Keratinocyte (primary cell): ENCODE data around the gene VAT1L. TPM values are rescaled to one million over a fixed set of nuclear protein-coding genes. Genes with fewer than 3 reads are reported as not detected.

Experiments
- DNase-seq: peaks from one replicate; pipeline ENCODE4 v3.0.0-alpha.2; 2011; ENCODE audit warnings: low read depth, missing footprints, low spot score
- FAIRE-seq: peaks from 2 replicates; lab custom pipeline; 2011; peaks lifted over from hg19 to GRCh38; lab: Jason Lieb, UNC
- H2AFZ ChIP-seq: 2 replicates; pipeline ENCODE4 v1.6.0; 2012; ENCODE audit warnings: low read length, control low read depth, inconsistent platforms; ENCODE audit not compliant: control insufficient read depth
- H3K27ac ChIP-seq: 2 replicates; pipeline ENCODE4 v1.5.1; 2011; ENCODE audit warnings: low read length; ENCODE audit not compliant: control insufficient read depth, insufficient read depth
- H3K27me3 ChIP-seq: 3 replicates; pipeline ENCODE4 v1.6.0; 2011; ENCODE audit warnings: low read length; ENCODE audit not compliant: control insufficient read depth, insufficient read depth; ENCODE audit errors: extremely low read depth
- H3K36me3 ChIP-seq, 2 experiments: 2 replicates in 1 of 2; 3 replicates in 1 of 2; pipeline ENCODE4 v1.5.1; 2011; ENCODE audit warnings: low read length in 2 of 2, mild to moderate bottlenecking in 1 of 2; ENCODE audit not compliant: control insufficient read depth in 2 of 2, insufficient read depth in 2 of 2; ENCODE audit errors: extremely low read depth in 1 of 2
- H3K4me1 ChIP-seq: 3 replicates; pipeline ENCODE4 v1.5.1; 2011; ENCODE audit warnings: low read length; ENCODE audit not compliant: control insufficient read depth, insufficient read depth; ENCODE audit errors: extremely low read depth
- H3K4me2 ChIP-seq: 3 replicates; pipeline ENCODE4 v1.6.0; 2011; ENCODE audit warnings: low read depth, low read length; ENCODE audit not compliant: control insufficient read depth, insufficient read depth; ENCODE audit errors: extremely low read depth
- H3K4me3 ChIP-seq, 3 experiments: fragments of 200-600 bp in 1 of 3; sonication (generic) in 1 of 3; 2 replicates in 2 of 3; 3 replicates in 1 of 3; pipeline ENCODE4 v1.5.1; 2011 to 2016; ENCODE audit warnings: low read length in 3 of 3, mild to moderate bottlenecking in 3 of 3, control low read depth in 2 of 3, inconsistent platforms in 1 of 3, low read depth in 1 of 3, mixed read lengths in 1 of 3, mixed run types in 1 of 3, moderate library complexity in 1 of 3; ENCODE audit not compliant: control insufficient read depth in 2 of 3, insufficient read depth in 2 of 3; ENCODE audit errors: extremely low read depth in 1 of 3
- H3K79me2 ChIP-seq: 2 replicates; pipeline ENCODE4 v1.6.0; 2012; ENCODE audit warnings: low read length; ENCODE audit not compliant: control insufficient read depth, insufficient read depth
- H3K9ac ChIP-seq: 3 replicates; pipeline ENCODE4 v1.6.0; 2011; ENCODE audit warnings: low read length; ENCODE audit not compliant: control insufficient read depth, insufficient read depth; ENCODE audit errors: extremely low read depth
- H3K9me1 ChIP-seq: 3 replicates; pipeline ENCODE4 v1.6.0; 2011; ENCODE audit warnings: low read length; ENCODE audit not compliant: control insufficient read depth, insufficient read depth; ENCODE audit errors: extremely low read depth
- H3K9me3 ChIP-seq: 2 replicates; pipeline ENCODE4 v1.5.1; 2012; ENCODE audit warnings: low read depth, low read length; ENCODE audit not compliant: control insufficient read depth
- H4K20me1 ChIP-seq: 3 replicates; pipeline ENCODE4 v1.6.0; 2011; ENCODE audit warnings: low read length; ENCODE audit not compliant: control insufficient read depth, insufficient read depth; ENCODE audit errors: extremely low read depth
- EZH2 ChIP-seq: IDR thresholded peaks from one replicate; pipeline ENCODE4 v1.6.1; 2012; ENCODE audit warnings: inconsistent platforms, mild to moderate bottlenecking, low read length, moderate library complexity
- dilution Hi-C: fragments of 300-500 bp; cut with MboI; formaldehyde crosslinking; loops from one replicate; pipeline ENCODE4 v1.7.0; 2020; ENCODE audit warnings: low sequenced_read_pairs; ENCODE audit not compliant: extremely low pct_ligation_motif_present
- polyA plus RNA-seq, 5 experiments: library from polyadenylated mRNA; depleted of rRNA in 3 of 5; stranded (reverse) in 3 of 5; stranded (forward) in 1 of 5; unstranded in 1 of 5; fragments of >200 nt; gene quantifications; 1 replicate in 1 of 5; 2 replicates in 3 of 5; 3 replicates in 1 of 5; pipeline versions ENCODE4 v1.2.1 to v1.2.3, GENCODE V29; 2011 to 2012; ENCODE audit warnings: missing spikeins in 2 of 5, low read depth in 1 of 5, low replicate concordance in 1 of 5
- TF ChIP-seq, protein P1 (sequence below), 3 experiments: IDR thresholded peaks in 1 of 3; conservative IDR thresholded peaks in 1 of 3; optimal IDR thresholded peaks in 1 of 3; 2 replicates in 2 of 3; 3 replicates in 1 of 3; pipeline versions ENCODE3 to v1.5.1; 2011; ENCODE audit warnings: low read length in 3 of 3, mild to moderate bottlenecking in 3 of 3, moderate library complexity in 2 of 3, control low read depth in 1 of 3, inconsistent platforms in 1 of 3; ENCODE audit not compliant: insufficient read depth in 2 of 3; ENCODE audit errors: extremely low read depth in 1 of 3

Gene VAT1L
- polyA plus RNA-seq, 1 donor (not counting 4 experiments of a cell fraction or from before 2014, with no cell fraction given): not detected

DNA sequence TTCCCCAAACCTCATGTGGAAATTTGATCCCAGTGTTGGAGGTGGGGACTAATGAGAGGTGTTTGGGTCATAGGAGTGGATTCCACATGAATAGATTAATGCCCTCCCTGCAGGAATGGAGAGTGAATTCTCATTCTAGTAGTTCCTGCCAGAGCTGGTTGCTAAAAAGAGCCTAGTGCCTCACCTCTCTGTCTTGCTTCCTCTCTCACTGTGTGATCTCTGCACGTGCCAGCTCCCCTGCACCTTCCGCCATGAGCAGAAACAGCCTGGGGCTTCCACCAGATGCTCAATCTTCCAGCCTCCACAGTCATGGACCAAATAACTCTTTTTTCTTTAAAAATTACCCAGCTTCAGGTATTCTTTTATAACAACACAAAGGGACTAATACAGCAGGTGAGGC lies 161.1 kb downstream of the VAT1L start:
- FAIRE-seq (no peak), DNase-seq (no peak)

DNA sequence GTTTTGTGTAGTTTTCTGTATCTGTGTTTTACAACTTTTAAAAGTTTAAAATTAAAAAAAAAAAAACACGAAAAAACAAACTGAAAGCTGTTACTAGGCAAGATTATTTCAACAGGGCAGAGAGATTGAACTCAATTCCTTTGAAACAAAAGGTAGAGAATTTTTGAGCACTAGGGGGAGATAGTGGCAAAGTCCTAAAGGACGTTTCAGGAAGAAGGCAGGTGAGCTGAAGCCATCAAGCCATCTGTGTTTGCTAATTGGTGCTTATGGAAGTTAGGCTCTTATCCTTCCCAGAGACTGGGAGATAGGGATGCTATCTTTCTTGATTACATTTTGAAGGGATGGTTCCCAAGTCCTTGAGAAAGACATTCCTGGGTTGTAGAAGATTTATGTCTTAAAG lies 163.4 kb downstream of the VAT1L start:
- H3K27ac ChIP-seq: no peak overlapping the region
- dilution Hi-C loops: no loop called here
- H3K4me3 ChIP-seq: no peak overlapping the region
- no peaks in the 10 kb centered on the region for H3K4me1 ChIP-seq
- no peaks in the 10 kb centered on the region for H3K79me2 ChIP-seq
- H3K9me3 ChIP-seq: no peaks in the 10 kb centered on the region
- H3K27me3 ChIP-seq: no peaks in the 10 kb centered on the region
- no peaks in the 10 kb centered on the region for H4K20me1 ChIP-seq
- FAIRE-seq (no peak), DNase-seq (no peak)
- H3K36me3 ChIP-seq: no peaks in the 10 kb centered on the region
- no peak overlapping the region for H3K9ac ChIP-seq
- no peak overlapping the region for H2AFZ ChIP-seq
- H3K9me1 ChIP-seq: no peaks in the 10 kb centered on the region
- no peak overlapping the region for H3K4me2 ChIP-seq
- TF ChIP-seq, protein P1, sequence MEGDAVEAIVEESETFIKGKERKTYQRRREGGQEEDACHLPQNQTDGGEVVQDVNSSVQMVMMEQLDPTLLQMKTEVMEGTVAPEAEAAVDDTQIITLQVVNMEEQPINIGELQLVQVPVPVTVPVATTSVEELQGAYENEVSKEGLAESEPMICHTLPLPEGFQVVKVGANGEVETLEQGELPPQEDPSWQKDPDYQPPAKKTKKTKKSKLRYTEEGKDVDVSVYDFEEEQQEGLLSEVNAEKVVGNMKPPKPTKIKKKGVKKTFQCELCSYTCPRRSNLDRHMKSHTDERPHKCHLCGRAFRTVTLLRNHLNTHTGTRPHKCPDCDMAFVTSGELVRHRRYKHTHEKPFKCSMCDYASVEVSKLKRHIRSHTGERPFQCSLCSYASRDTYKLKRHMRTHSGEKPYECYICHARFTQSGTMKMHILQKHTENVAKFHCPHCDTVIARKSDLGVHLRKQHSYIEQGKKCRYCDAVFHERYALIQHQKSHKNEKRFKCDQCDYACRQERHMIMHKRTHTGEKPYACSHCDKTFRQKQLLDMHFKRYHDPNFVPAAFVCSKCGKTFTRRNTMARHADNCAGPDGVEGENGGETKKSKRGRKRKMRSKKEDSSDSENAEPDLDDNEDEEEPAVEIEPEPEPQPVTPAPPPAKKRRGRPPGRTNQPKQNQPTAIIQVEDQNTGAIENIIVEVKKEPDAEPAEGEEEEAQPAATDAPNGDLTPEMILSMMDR (optimal IDR thresholded peaks at IDR 0.05 in 1 of 3, IDR thresholded peaks at IDR 0.05 in 1 of 3, conservative IDR thresholded peaks at IDR 0.05 in 1 of 3; ENCODE audit: extremely low read depth in 1 of 3, insufficient read depth in 2 of 3, low read length in 3 of 3): peak in 1 of 3 experiments; percentile 44
- no peak for TF ChIP-seq EZH2

More for the DNA sequence above, 161.1 kb downstream of the VAT1L start:
- Histone ChIP-seq H4K20me1 (no peaks in the 10 kb centered on the region), H3K4me1 (no peaks in the 10 kb centered on the region), H3K9me1 (no peaks in the 10 kb centered on the region), H3K4me3 (no peak overlapping the region), H3K9me3 (no peaks in the 10 kb centered on the region), H3K27me3 (no peaks in the 10 kb centered on the region), H3K9ac (no peak overlapping the region), H3K36me3 (no peaks in the 10 kb centered on the region), H2AFZ (no peak overlapping the region), H3K79me2 (no peaks in the 10 kb centered on the region), H3K27ac (no peak overlapping the region), H3K4me2 (no peak overlapping the region)
- dilution Hi-C loops: no loop called here
- TF ChIP-seq EZH2: no peak
- TF ChIP-seq, protein P1 (optimal IDR thresholded peaks at IDR 0.05 in 1 of 3, IDR thresholded peaks at IDR 0.05 in 1 of 3, conservative IDR thresholded peaks at IDR 0.05 in 1 of 3; ENCODE audit: extremely low read depth in 1 of 3, insufficient read depth in 2 of 3, low read length in 3 of 3): no peak
